G401.6 (cell line): ENCODE results near the gene FN3K.

Experiments used
- FAIRE-seq: peaks from 2 replicates; lab custom pipeline; 2012; peaks lifted over from hg19 to GRCh38; lab: Jason Lieb, UNC

The FN3K gene

GRCh38 chr17:82734987-82735866, at the start of gene FN3K:
FN3K (plus strand) TSS chr17:82735615; CDS start chr17:82735637, 22 bp downstream.
- no peak for FAIRE-seq

- FAIRE-seq, result no peak
These were observed 48.8 kb upstream of the FN3K start for GRCh38 chr17:82686366-82687324.

- FAIRE-seq, result no peak
These were observed 48.0 kb upstream of the FN3K start for GRCh38 chr17:82687375-82687861.

- no peak for FAIRE-seq
These were observed 47.5 kb upstream of the FN3K start for GRCh38 chr17:82687871-82688270.

- FAIRE-seq, result no peak
These were observed 46.3 kb upstream of the FN3K start for GRCh38 chr17:82689077-82689476.

GRCh38 chr17:82690786-82691489, 44.5 kb upstream of the FN3K start:
- FAIRE-seq, result no peak

- no peak for FAIRE-seq
These were observed 43.7 kb upstream of the FN3K start for GRCh38 chr17:82691714-82692113.

- no peak for FAIRE-seq
These were observed 43.1 kb upstream of the FN3K start for GRCh38 chr17:82692268-82692667.

- FAIRE-seq, result no peak
These were observed 42.1 kb upstream of the FN3K start for GRCh38 chr17:82693168-82693867.

GRCh38 chr17:82694647-82695046, 40.8 kb upstream of the FN3K start:
- no peak for FAIRE-seq

GRCh38 chr17:82696259-82696658, 39.2 kb upstream of the FN3K start:
- FAIRE-seq, result no peak

- no peak for FAIRE-seq
These were observed 38.3 kb upstream of the FN3K start for GRCh38 chr17:82696916-82697807.

GRCh38 chr17:82697808-82698064, 37.7 kb upstream of the FN3K start:
- no peak for FAIRE-seq

- no peak for FAIRE-seq
These were observed 37.1 kb upstream of the FN3K start, which contains the start of gene RAB40B for GRCh38 chr17:82698065-82698973. RAB40B (minus strand) TSS chr17:82698698; CDS start chr17:82698596, 102 bp downstream.

- FAIRE-seq, result no peak
These were observed 36.4 kb upstream of the FN3K start for GRCh38 chr17:82698974-82699442.

- no peak for FAIRE-seq
These were observed 35.9 kb upstream of the FN3K start for GRCh38 chr17:82699551-82699950.

GRCh38 chr17:82702231-82702927, 33.0 kb upstream of the FN3K start:
- FAIRE-seq, result no peak

GRCh38 chr17:82703036-82703745, 32.2 kb upstream of the FN3K start:
- no peak for FAIRE-seq
